H1 (cell line): Measurements from ENCODE around the gene CARD11.

Experiments used
- ATF2 ChIP-seq: IDR thresholded peaks from 2 replicates; pipeline ENCODE4 v1.6.1; 2012; ENCODE audit warnings: low read length, inconsistent platforms
- BACH1 ChIP-seq: IDR thresholded peaks from 2 replicates; pipeline ENCODE4 v1.6.1; 2012; ENCODE audit warnings: low read length, improper control_type of control experiment
- CHD2 ChIP-seq: IDR thresholded peaks from 2 replicates; pipeline ENCODE4 v1.6.1; 2012; ENCODE audit warnings: low read length, improper control_type of control experiment
- CTCF ChIP-seq, 3 experiments: IDR thresholded peaks; 1 replicate in 2 of 3; 2 replicates in 1 of 3; pipeline versions ENCODE4 v1.5.1 to v1.6.1; 2011; ENCODE audit warnings: low read length in 3 of 3, mild to moderate bottlenecking in 3 of 3, inconsistent platforms in 2 of 3, low read depth in 1 of 3, moderate library complexity in 1 of 3; ENCODE audit not compliant: insufficient read depth in 1 of 3; ENCODE audit errors: control extremely low read depth in 1 of 3
- EGR1 ChIP-seq: IDR thresholded peaks from 2 replicates; pipeline ENCODE4 v1.6.1; 2011; ENCODE audit warnings: low read depth, low read length, borderline replicate concordance
- EZH2 ChIP-seq: fragments of 200-600 bp; sonication (generic); IDR thresholded peaks from 2 replicates; pipeline ENCODE4 v1.7.1; 2012; ENCODE audit warnings: low read depth, mild to moderate bottlenecking, moderate library complexity, low read length, inconsistent platforms; ENCODE audit not compliant: severe bottlenecking
- KDM1A ChIP-seq: fragments of 200-600, 300-600 bp; sonication (generic); IDR thresholded peaks from 2 replicates; pipeline ENCODE4 v1.7.1; 2016; ENCODE audit warnings: mild to moderate bottlenecking, low read length, borderline replicate concordance
- RNF2 ChIP-seq: fragments of 200-900, 300-1000 bp; sonication (generic); IDR thresholded peaks from 2 replicates; pipeline ENCODE4 v1.7.1; 2016; ENCODE audit warnings: borderline replicate concordance, low read depth, mild to moderate bottlenecking, antibody characterized with exemption, low read length; ENCODE audit not compliant: poor library complexity, severe bottlenecking; ENCODE audit errors: missing control alignments
- SAP30 ChIP-seq: fragments of 300-600 bp; sonication (generic); IDR thresholded peaks from 2 replicates; pipeline ENCODE4 v1.7.1; 2012; ENCODE audit warnings: low read length, moderate library complexity, mild to moderate bottlenecking, inconsistent platforms; ENCODE audit not compliant: insufficient read depth, insufficient replicate concordance
- TAF1 ChIP-seq: IDR thresholded peaks from 2 replicates; pipeline ENCODE4 v1.6.1; 2011; ENCODE audit warnings: mild to moderate bottlenecking, low read depth, low read length
- TBP ChIP-seq: IDR thresholded peaks from 2 replicates; pipeline ENCODE4 v1.6.1; 2011; ENCODE audit warnings: low read depth, low read length, improper control_type of control experiment
- ZNF274 ChIP-seq: IDR thresholded peaks from 2 replicates; pipeline ENCODE4 v1.7.0; 2012; ENCODE audit warnings: low read length, borderline replicate concordance; ENCODE audit errors: extremely low read depth

- no peak for TF ChIP-seq CTCF (IDR thresholded peaks at IDR 0.05; ENCODE audit: control extremely low read depth in 1 of 3, insufficient read depth in 1 of 3, low read depth in 1 of 3, low read length in 3 of 3)
- no peak for TF ChIP-seq ZNF274
- no peak for TF ChIP-seq TAF1
- TF ChIP-seq CHD2: no peak
- TF ChIP-seq EGR1: no peak
- no peak for TF ChIP-seq SAP30
- TF ChIP-seq RNF2: no peak
- TF ChIP-seq ATF2: no peak
- TF ChIP-seq EZH2: no peak
- no peak for TF ChIP-seq TBP
- no peak for TF ChIP-seq KDM1A
- no peak for TF ChIP-seq BACH1
These were observed 187.1 kb downstream of the CARD11 start for GRCh38 chr7:2856388-2857169.
